ENCODE data around the gene SORBS2.
A peak's percentile ranks its signal among the peaks of the same experiment; 100 is the strongest.

The SORBS2 gene

GRCh38 chr4:185640811-185641675 lies 171.0 kb downstream of the SORBS2 start:
- peak; percentile 78 for DNase-seq (ENCODE audit: low read depth)

GRCh38 chr4:185638548-185639301 lies 173.3 kb downstream of the SORBS2 start:
- no peak for DNase-seq (ENCODE audit: low read depth)

- DNase-seq (ENCODE audit: low read depth): no peak
Measured at GRCh38 chr4:185638093-185638492, 173.9 kb downstream of the SORBS2 start.

- no peak for DNase-seq (ENCODE audit: low read depth)
Measured at GRCh38 chr4:185637163-185637875, 174.7 kb downstream of the SORBS2 start.

- DNase-seq (ENCODE audit: low read depth): no peak
Measured at GRCh38 chr4:185634066-185634652, 177.8 kb downstream of the SORBS2 start.

GRCh38 chr4:185626798-185627197 lies 185.2 kb downstream of the SORBS2 start:
- no peak for DNase-seq (ENCODE audit: low read depth)

- DNase-seq (ENCODE audit: low read depth): no peak
Measured at GRCh38 chr4:185625503-185625902, 186.5 kb downstream of the SORBS2 start.

DNA sequence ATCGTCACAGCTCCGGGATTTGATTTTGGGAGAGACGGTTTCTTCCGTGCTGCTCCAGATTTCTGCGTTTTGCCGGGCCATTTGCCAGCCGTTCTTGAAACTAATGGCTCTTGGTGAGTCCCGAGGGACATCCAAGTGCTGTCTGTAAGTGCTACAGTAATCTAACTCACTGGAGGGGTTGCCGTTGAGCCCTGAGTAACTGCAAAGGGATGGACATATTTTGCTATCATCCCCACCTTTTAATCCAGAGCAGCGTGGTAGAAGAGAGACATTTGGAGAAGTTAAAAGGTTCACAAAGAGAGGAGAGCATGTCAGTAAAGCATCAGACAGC lies 187.8 kb downstream of the SORBS2 start:
- no peak for DNase-seq (ENCODE audit: low read depth)

- no peak for DNase-seq (ENCODE audit: low read depth)
Measured at GRCh38 chr4:185623444-185624258, 188.3 kb downstream of the SORBS2 start.

GRCh38 chr4:185608185-185608584 lies 203.8 kb downstream of the SORBS2 start:
- no peak for DNase-seq (ENCODE audit: low read depth)

GRCh38 chr4:185602397-185602796 lies 209.6 kb downstream of the SORBS2 start:
- DNase-seq (ENCODE audit: low read depth): no peak

GRCh38 chr4:185600801-185601434 lies 211.1 kb downstream of the SORBS2 start:
- no peak for DNase-seq (ENCODE audit: low read depth)

DNA sequence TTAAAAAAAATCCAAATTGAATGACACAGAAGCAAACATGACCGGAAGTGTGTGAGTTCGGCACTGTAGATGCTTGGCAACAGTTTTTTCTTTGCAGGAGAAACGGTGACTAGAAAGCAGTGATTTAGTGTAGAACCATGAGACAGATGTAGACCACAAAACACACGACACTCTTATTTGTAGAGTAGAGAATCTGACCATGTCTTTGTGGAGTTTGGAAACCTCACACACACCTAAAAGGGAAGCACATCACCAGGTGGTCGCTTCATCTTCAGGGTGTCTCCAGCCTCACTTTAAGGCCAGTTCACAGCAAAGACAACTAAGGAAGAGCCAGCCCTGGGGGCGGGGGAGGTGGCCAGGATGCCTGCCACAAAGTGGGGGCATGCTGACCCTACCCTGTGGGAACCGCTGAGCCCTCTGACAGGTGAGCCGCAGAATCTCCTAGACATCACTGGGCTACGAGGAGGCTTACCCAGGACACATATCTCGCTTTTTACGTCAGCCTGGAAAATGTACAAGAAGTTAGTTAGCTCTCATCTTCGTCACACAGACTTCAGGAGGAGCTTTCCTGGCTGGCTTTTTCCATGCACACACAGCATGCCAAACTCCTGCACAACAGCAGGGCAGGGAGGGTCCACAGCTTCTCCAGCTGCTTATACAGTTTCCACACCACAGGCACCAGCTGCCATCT lies 212.3 kb downstream of the SORBS2 start:
- no peak for DNase-seq (ENCODE audit: low read depth)

- DNase-seq (ENCODE audit: low read depth): no peak
Measured at GRCh38 chr4:185598846-185599552, 213.0 kb downstream of the SORBS2 start.

DNA sequence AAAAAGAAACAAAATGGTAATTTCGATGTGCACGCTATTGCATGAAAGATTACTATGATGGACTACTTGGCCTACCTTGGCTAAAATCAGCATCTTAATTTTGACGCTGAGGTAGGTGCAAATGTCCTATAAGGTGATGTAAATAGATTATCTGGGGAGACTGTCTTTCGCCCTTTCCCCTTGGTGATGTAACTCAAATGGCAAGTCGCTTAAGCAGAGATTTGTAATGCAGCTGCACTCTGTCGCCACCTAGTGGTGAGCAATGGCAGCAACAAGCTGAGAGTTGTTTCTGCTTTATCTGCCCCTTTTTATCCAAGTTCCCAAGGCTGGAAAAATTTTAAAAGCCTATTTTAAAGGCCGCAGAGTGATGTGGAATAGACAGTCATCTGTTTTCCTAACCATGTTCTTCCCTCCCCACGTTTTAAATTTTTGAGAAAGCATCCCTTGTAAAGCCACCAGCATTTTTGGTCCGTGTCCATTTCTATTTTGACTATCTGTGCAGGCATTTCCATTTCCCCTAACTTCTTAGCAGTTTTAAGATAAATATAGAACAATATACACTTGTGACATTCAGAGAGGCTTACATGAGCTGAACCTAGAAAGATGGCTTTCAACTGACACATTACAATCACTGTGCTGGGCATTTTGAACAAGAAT lies 214.3 kb downstream of the SORBS2 start:
- peak; percentile 67 for DNase-seq (ENCODE audit: low read depth)

- DNase-seq (ENCODE audit: low read depth): no peak
Measured at GRCh38 chr4:185592845-185593488, 219.0 kb downstream of the SORBS2 start.

GRCh38 chr4:185592438-185592837 lies 219.6 kb downstream of the SORBS2 start:
- DNase-seq (ENCODE audit: low read depth): no peak

DNA sequence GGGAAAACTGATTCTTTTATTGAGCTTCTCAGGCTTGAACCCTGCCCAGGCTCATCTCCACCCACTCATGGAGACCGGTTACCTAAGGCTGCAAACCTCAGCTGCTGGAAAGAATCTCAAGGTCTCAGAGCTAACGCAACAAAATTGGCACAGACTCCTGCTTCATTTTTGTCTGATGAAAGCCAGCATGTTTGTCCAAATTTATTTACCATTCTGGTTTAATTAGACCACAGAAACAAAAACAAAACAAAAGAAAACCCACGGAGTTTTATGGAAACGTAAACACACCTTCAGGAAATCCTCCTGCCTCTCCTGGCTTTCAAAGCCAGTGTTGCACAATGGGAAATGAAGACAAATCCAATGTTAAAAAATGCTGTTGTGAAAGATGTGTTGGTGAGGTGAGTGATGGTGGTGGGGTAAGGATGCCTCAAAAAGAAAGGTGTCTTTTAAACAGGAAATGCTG lies 220.3 kb downstream of the SORBS2 start:
- no peak for DNase-seq (ENCODE audit: low read depth)

GRCh38 chr4:185590982-185591381 lies 221.0 kb downstream of the SORBS2 start:
- DNase-seq (ENCODE audit: low read depth): no peak
